HG02798 (cell line): ENCODE results near the gene PDP2.
"Not testable (repeated sequence)": the region's sequence is repeated elsewhere in the genome, so short reads cannot be mapped to it uniquely, and the experiment has no call there.

ENCODE experiments used
- ATAC-seq: cut with Tn5 transposase; IDR thresholded peaks from one replicate; pipeline ENCODE4 v1.9.1; 2021; ENCODE audit warnings: mild to moderate bottlenecking; ENCODE audit not compliant: unreplicated experiment, poor library complexity

Gene PDP2

GRCh38 chr16:66851166-66851964 is 28.9 kb upstream of the PDP2 start:
- ATAC-seq, result no peak

GRCh38 chr16:66853261-66854139 is 26.8 kb upstream of the PDP2 start:
- no peak for ATAC-seq

GRCh38 chr16:66856184-66856730 is 24.1 kb upstream of the PDP2 start:
- ATAC-seq, result no peak

- ATAC-seq, result no peak
Observed at GRCh38 chr16:66856801-66857200, 23.5 kb upstream of the PDP2 start.

- no peak for ATAC-seq
Observed at GRCh38 chr16:66857437-66857836, 22.9 kb upstream of the PDP2 start.

GRCh38 chr16:66858740-66859396 is 21.4 kb upstream of the PDP2 start:
- no peak for ATAC-seq

GRCh38 chr16:66859397-66860068 is 20.8 kb upstream of the PDP2 start:
- ATAC-seq, result no peak

- no peak for ATAC-seq
Observed at GRCh38 chr16:66862023-66862520, 18.2 kb upstream of the PDP2 start.

- ATAC-seq, result no peak
Observed at GRCh38 chr16:66863707-66864106, 16.6 kb upstream of the PDP2 start.

GRCh38 chr16:66869424-66869823 is 10.9 kb upstream of the PDP2 start:
- no peak for ATAC-seq

- ATAC-seq, result not testable (repeated sequence)
Observed at GRCh38 chr16:66871363-66871762, 9.0 kb upstream of the PDP2 start.

GRCh38 chr16:66871840-66872239 is 8.5 kb upstream of the PDP2 start:
- no peak for ATAC-seq

- ATAC-seq, result no peak
Observed at GRCh38 chr16:66872559-66872942, 7.8 kb upstream of the PDP2 start.

- peak; percentile 88 for ATAC-seq
Observed at GRCh38 chr16:66872943-66873684, 7.2 kb upstream of the PDP2 start.

GRCh38 chr16:66873685-66874055 is 6.6 kb upstream of the PDP2 start:
- no peak for ATAC-seq

GRCh38 chr16:66874079-66874775 is 6.1 kb upstream of the PDP2 start:
- ATAC-seq, result no peak

- peak; percentile 16 for ATAC-seq
Observed at GRCh38 chr16:66878067-66878466, 2.2 kb upstream of the PDP2 start.

GRCh38 chr16:66881014-66881417 is 701 bp downstream of the PDP2 start:
- ATAC-seq, result no peak

- no peak for ATAC-seq
Observed at GRCh38 chr16:66881560-66881959, 1.2 kb downstream of the PDP2 start.
